Activated T-cell treated with anti-CD3 and anti-CD28 coated beads for 24 hours (primary cell): Measurements from ENCODE around the gene TTLL9.
"Not testable (repeated sequence)": the region's sequence is repeated elsewhere in the genome, so short reads cannot be mapped to it uniquely, and the experiment has no call there.

Source experiments
- DNase-seq: peaks from one replicate; pipeline ENCODE4 v3.0.0-alpha.2; 2020; ENCODE audit warnings: low read depth

TTLL9 gene

GRCh38 chr20:31919410-31920155 lies 49.1 kb downstream of the TTLL9 start:
- no peak for DNase-seq

GRCh38 chr20:31920275-31920855 lies 49.9 kb downstream of the TTLL9 start:
- DNase-seq, result no peak

- DNase-seq, result not testable (repeated sequence)
Measured at GRCh38 chr20:31921480-31921879, 51.0 kb downstream of the TTLL9 start.

- no peak for DNase-seq
Measured at GRCh38 chr20:31922181-31922580, 51.7 kb downstream of the TTLL9 start.

GRCh38 chr20:31922588-31922987 lies 52.2 kb downstream of the TTLL9 start:
- DNase-seq, result no peak

GRCh38 chr20:31923388-31924331 lies 53.2 kb downstream of the TTLL9 start:
- DNase-seq, result no peak

- DNase-seq, result no peak
Measured at GRCh38 chr20:31924561-31924960, 54.1 kb downstream of the TTLL9 start.

GRCh38 chr20:31925631-31926030 lies 55.2 kb downstream of the TTLL9 start:
- no peak for DNase-seq

GRCh38 chr20:31926493-31926892 lies 56.1 kb downstream of the TTLL9 start:
- no peak for DNase-seq

GRCh38 chr20:31927627-31928159 lies 57.3 kb downstream of the TTLL9 start:
- no peak for DNase-seq

- not testable (repeated sequence) for DNase-seq
Measured at GRCh38 chr20:31929631-31930030, 59.2 kb downstream of the TTLL9 start.

GRCh38 chr20:31930779-31931178 lies 60.3 kb downstream of the TTLL9 start:
- DNase-seq, result no peak

- no peak for DNase-seq
Measured at GRCh38 chr20:31933698-31934097, 63.3 kb downstream of the TTLL9 start.

GRCh38 chr20:31934491-31934890 lies 64.1 kb downstream of the TTLL9 start:
- no peak for DNase-seq

GRCh38 chr20:31934968-31935764 lies 64.7 kb downstream of the TTLL9 start:
- DNase-seq, result no peak

GRCh38 chr20:31936420-31936819 lies 66.0 kb downstream of the TTLL9 start:
- DNase-seq, result no peak

- DNase-seq, result no peak
Measured at GRCh38 chr20:31937820-31938219, 67.4 kb downstream of the TTLL9 start.

GRCh38 chr20:31939661-31940060 lies 69.2 kb downstream of the TTLL9 start:
- no peak for DNase-seq

- no peak for DNase-seq
Measured at GRCh38 chr20:31943052-31943471, 72.6 kb downstream of the TTLL9 start.

GRCh38 chr20:31945319-31945718 lies 74.9 kb downstream of the TTLL9 start:
- no peak for DNase-seq

GRCh38 chr20:31945785-31946184 lies 75.4 kb downstream of the TTLL9 start:
- DNase-seq, result no peak

GRCh38 chr20:31948008-31948407 lies 77.6 kb downstream of the TTLL9 start:
- no peak for DNase-seq
